ENCODE data around the gene HK1.

DNA sequence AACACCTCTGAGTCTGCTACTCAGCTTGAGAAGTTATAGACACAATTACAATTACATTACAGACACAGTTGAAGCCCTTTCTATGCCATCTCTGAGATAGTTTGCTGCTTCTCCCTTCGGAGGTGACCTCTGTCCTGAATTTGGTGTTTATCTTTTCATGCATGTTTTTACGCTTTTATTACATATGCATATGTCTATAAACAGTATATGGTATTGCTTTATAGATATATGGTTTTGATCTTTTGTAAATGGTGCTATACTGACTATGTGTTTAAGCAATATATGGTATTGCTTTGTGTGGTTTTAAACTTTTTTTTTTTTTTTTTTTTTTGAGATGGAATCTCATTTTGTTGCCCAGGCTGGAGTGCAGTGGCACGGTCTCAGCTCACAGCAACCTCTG lies 48.4 kb downstream of the HK1 start:
- TF ChIP-seq, protein P1, sequence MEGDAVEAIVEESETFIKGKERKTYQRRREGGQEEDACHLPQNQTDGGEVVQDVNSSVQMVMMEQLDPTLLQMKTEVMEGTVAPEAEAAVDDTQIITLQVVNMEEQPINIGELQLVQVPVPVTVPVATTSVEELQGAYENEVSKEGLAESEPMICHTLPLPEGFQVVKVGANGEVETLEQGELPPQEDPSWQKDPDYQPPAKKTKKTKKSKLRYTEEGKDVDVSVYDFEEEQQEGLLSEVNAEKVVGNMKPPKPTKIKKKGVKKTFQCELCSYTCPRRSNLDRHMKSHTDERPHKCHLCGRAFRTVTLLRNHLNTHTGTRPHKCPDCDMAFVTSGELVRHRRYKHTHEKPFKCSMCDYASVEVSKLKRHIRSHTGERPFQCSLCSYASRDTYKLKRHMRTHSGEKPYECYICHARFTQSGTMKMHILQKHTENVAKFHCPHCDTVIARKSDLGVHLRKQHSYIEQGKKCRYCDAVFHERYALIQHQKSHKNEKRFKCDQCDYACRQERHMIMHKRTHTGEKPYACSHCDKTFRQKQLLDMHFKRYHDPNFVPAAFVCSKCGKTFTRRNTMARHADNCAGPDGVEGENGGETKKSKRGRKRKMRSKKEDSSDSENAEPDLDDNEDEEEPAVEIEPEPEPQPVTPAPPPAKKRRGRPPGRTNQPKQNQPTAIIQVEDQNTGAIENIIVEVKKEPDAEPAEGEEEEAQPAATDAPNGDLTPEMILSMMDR (IDR thresholded peaks at IDR 0.05; ENCODE audit: low read length) = no peak
- no peak for TF ChIP-seq EZH2 (IDR thresholded peaks at IDR 0.05; ENCODE audit: borderline replicate concordance, low read length)
